Activated CD4-positive, alpha-beta T cell treated with anti-CD3 and anti-CD28 coated beads, Interleukin-2, amount 10 ng/mL, durations not matched to agents 24 days and 14 days (primary cell): ENCODE results near the gene PLCB1. TPM values are rescaled to one million over a fixed set of nuclear protein-coding genes. Genes with fewer than 3 reads are reported as not detected.
"Not testable (repeated sequence)": the region's sequence is repeated elsewhere in the genome, so short reads cannot be mapped to it uniquely, and the experiment has no call there.

Source experiments
- DNase-seq: peaks from one replicate; pipeline ENCODE4 v3.0.0; 2022
- H3K27ac Mint-ChIP-seq: one replicate; pipeline ENCODE4 v1.8.0; 2022; ENCODE audit warnings: mild to moderate bottlenecking, mixed read lengths
- H3K27me3 Mint-ChIP-seq: one replicate; pipeline ENCODE4 v1.8.0; 2022; ENCODE audit warnings: mixed read lengths
- H3K36me3 Mint-ChIP-seq: one replicate; pipeline ENCODE4 v1.8.0; 2022; ENCODE audit warnings: low read depth, mild to moderate bottlenecking, mixed read lengths
- H3K4me1 Mint-ChIP-seq: one replicate; pipeline ENCODE4 v1.8.0; 2021; ENCODE audit warnings: mixed read lengths
- H3K4me3 Mint-ChIP-seq: one replicate; pipeline ENCODE4 v1.8.0; 2022; ENCODE audit warnings: mild to moderate bottlenecking, moderate library complexity, mixed read lengths
- H3K9me3 Mint-ChIP-seq: one replicate; pipeline ENCODE4 v1.8.0; 2021; ENCODE audit warnings: mixed read lengths
- intact Hi-C: fragments of 100-400 bp; cut with micrococcal nuclease; formaldehyde crosslinking; loops from one replicate; pipeline ENCODE4 v1.15.1; 2023
- total RNA-seq: library from RNA; stranded (reverse); gene quantifications from 2 replicates; pipeline ENCODE4 v1.2.3, GENCODE V29; 2022

PLCB1 gene
- total RNA-seq, 1 donor from 2014 or later = 1.2 TPM

- DNase-seq = no peak
- H3K36me3 Mint-ChIP-seq = no peaks in the 10 kb centered on the region
- no peak overlapping the region for H3K4me3 Mint-ChIP-seq
- H3K9me3 Mint-ChIP-seq = no peaks in the 10 kb centered on the region
- no peak overlapping the region for H3K27ac Mint-ChIP-seq
- intact Hi-C loops = no loop called here
- H3K27me3 Mint-ChIP-seq = no peaks in the 10 kb centered on the region
- H3K4me1 Mint-ChIP-seq = no peaks in the 10 kb centered on the region
These were observed 705.3 kb downstream of the PLCB1 start for GRCh38 chr20:8837396-8837795.

GRCh38 chr20:8842525-8842924 is 710.5 kb downstream of the PLCB1 start:
- intact Hi-C loops = no loop called here
- Mint-ChIP-seq H3K4me3 (no peak overlapping the region), H3K4me1 (no peaks in the 10 kb centered on the region)

GRCh38 chr20:8844179-8844578 is 712.1 kb downstream of the PLCB1 start:
- H3K9me3 Mint-ChIP-seq = no peaks in the 10 kb centered on the region
- H3K27ac Mint-ChIP-seq = no peak overlapping the region
- no peak overlapping the region for H3K4me3 Mint-ChIP-seq
- intact Hi-C loops = no loop called here
- no peaks in the 10 kb centered on the region for H3K27me3 Mint-ChIP-seq
- H3K4me1 Mint-ChIP-seq = no peaks in the 10 kb centered on the region
- no peaks in the 10 kb centered on the region for H3K36me3 Mint-ChIP-seq
- no peak for DNase-seq

More at GRCh38 chr20:8842525-8842924, 710.5 kb downstream of the PLCB1 start:
- H3K9me3 Mint-ChIP-seq = no peaks in the 10 kb centered on the region
- H3K36me3 Mint-ChIP-seq = no peaks in the 10 kb centered on the region
- H3K27me3 Mint-ChIP-seq = no peaks in the 10 kb centered on the region
- no peak for DNase-seq
- no peak overlapping the region for H3K27ac Mint-ChIP-seq

GRCh38 chr20:8849990-8850389 is 717.9 kb downstream of the PLCB1 start:
- Mint-ChIP-seq H3K4me3 (no peak overlapping the region), H3K4me1 (no peaks in the 10 kb centered on the region), H3K36me3 (no peaks in the 10 kb centered on the region), H3K9me3 (no peaks in the 10 kb centered on the region), H3K27me3 (no peaks in the 10 kb centered on the region), H3K27ac (no peak overlapping the region)
- intact Hi-C loops = no loop called here
- no peak for DNase-seq

GRCh38 chr20:8851446-8851845 is 719.4 kb downstream of the PLCB1 start:
- H3K27ac Mint-ChIP-seq = no peak overlapping the region
- H3K4me3 Mint-ChIP-seq = no peak overlapping the region
- no peaks in the 10 kb centered on the region for H3K36me3 Mint-ChIP-seq
- H3K4me1 Mint-ChIP-seq = no peaks in the 10 kb centered on the region
- intact Hi-C loops = no loop called here
- no peaks in the 10 kb centered on the region for H3K27me3 Mint-ChIP-seq
- DNase-seq = no peak
- no peaks in the 10 kb centered on the region for H3K9me3 Mint-ChIP-seq

GRCh38 chr20:8851919-8852318 is 719.9 kb downstream of the PLCB1 start:
- DNase-seq, intact Hi-C loops: not testable (repeated sequence)

GRCh38 chr20:8853211-8853610 is 721.1 kb downstream of the PLCB1 start:
- H3K9me3 Mint-ChIP-seq, H3K4me1 Mint-ChIP-seq, DNase-seq, H3K27ac Mint-ChIP-seq, H3K27me3 Mint-ChIP-seq, H3K4me3 Mint-ChIP-seq, H3K36me3 Mint-ChIP-seq, intact Hi-C loops: not testable (repeated sequence)

More at GRCh38 chr20:8851919-8852318, 719.9 kb downstream of the PLCB1 start:
- not testable (repeated sequence) for H3K9me3 Mint-ChIP-seq, H3K4me1 Mint-ChIP-seq, H3K27me3 Mint-ChIP-seq, H3K27ac Mint-ChIP-seq, H3K4me3 Mint-ChIP-seq, H3K36me3 Mint-ChIP-seq

- Mint-ChIP-seq H3K27me3 (no peaks in the 10 kb centered on the region), H3K27ac (no peak overlapping the region), H3K4me1 (no peaks in the 10 kb centered on the region), H3K36me3 (no peaks in the 10 kb centered on the region), H3K4me3 (no peak overlapping the region), H3K9me3 (no peaks in the 10 kb centered on the region)
- intact Hi-C loops = no loop called here
- DNase-seq = peak; percentile 63
These were observed 721.8 kb downstream of the PLCB1 start for GRCh38 chr20:8853805-8854338.

- H3K27me3 Mint-ChIP-seq = no peaks in the 10 kb centered on the region
- intact Hi-C loops = no loop called here
- H3K27ac Mint-ChIP-seq = no peak overlapping the region
- DNase-seq = no peak
- H3K9me3 Mint-ChIP-seq = no peaks in the 10 kb centered on the region
- no peaks in the 10 kb centered on the region for H3K36me3 Mint-ChIP-seq
- H3K4me1 Mint-ChIP-seq = no peaks in the 10 kb centered on the region
- H3K4me3 Mint-ChIP-seq = no peak overlapping the region
These were observed 722.5 kb downstream of the PLCB1 start for GRCh38 chr20:8854571-8854970.

GRCh38 chr20:8855315-8855714 is 723.2 kb downstream of the PLCB1 start:
- Mint-ChIP-seq H3K36me3 (no peaks in the 10 kb centered on the region), H3K4me1 (no peaks in the 10 kb centered on the region), H3K9me3 (no peaks in the 10 kb centered on the region), H3K4me3 (no peak overlapping the region), H3K27me3 (no peaks in the 10 kb centered on the region), H3K27ac (no peak overlapping the region)
- intact Hi-C loops = no loop called here
- DNase-seq = no peak

- H3K27ac Mint-ChIP-seq = no peak overlapping the region
- intact Hi-C loops = no loop called here
- DNase-seq = no peak
- H3K9me3 Mint-ChIP-seq = no peaks in the 10 kb centered on the region
- H3K27me3 Mint-ChIP-seq = no peaks in the 10 kb centered on the region
- no peak overlapping the region for H3K4me3 Mint-ChIP-seq
- H3K4me1 Mint-ChIP-seq = no peaks in the 10 kb centered on the region
- H3K36me3 Mint-ChIP-seq = no peaks in the 10 kb centered on the region
These were observed 724.6 kb downstream of the PLCB1 start for GRCh38 chr20:8856668-8857067.

- intact Hi-C loops = no loop called here
- H3K27ac Mint-ChIP-seq = no peak overlapping the region
These were observed 726.2 kb downstream of the PLCB1 start for GRCh38 chr20:8858181-8858787.

GRCh38 chr20:8860011-8860495 is 728.0 kb downstream of the PLCB1 start:
- H3K9me3 Mint-ChIP-seq = no peaks in the 10 kb centered on the region
- H3K27ac Mint-ChIP-seq = no peak overlapping the region
- H3K4me1 Mint-ChIP-seq = no peaks in the 10 kb centered on the region
- H3K36me3 Mint-ChIP-seq = no peaks in the 10 kb centered on the region
- DNase-seq = no peak
- no peak overlapping the region for H3K4me3 Mint-ChIP-seq
- no peaks in the 10 kb centered on the region for H3K27me3 Mint-ChIP-seq
- intact Hi-C loops = no loop called here

More at GRCh38 chr20:8858181-8858787, 726.2 kb downstream of the PLCB1 start:
- Mint-ChIP-seq H3K27me3 (no peaks in the 10 kb centered on the region), H3K9me3 (no peaks in the 10 kb centered on the region), H3K4me3 (no peak overlapping the region), H3K36me3 (no peaks in the 10 kb centered on the region), H3K4me1 (no peaks in the 10 kb centered on the region)
- no peak for DNase-seq

- no peaks in the 10 kb centered on the region for H3K27me3 Mint-ChIP-seq
- H3K4me3 Mint-ChIP-seq = no peak overlapping the region
- no peaks in the 10 kb centered on the region for H3K9me3 Mint-ChIP-seq
- H3K36me3 Mint-ChIP-seq = no peaks in the 10 kb centered on the region
- H3K27ac Mint-ChIP-seq = no peak overlapping the region
- DNase-seq = no peak
- intact Hi-C loops = no loop called here
- H3K4me1 Mint-ChIP-seq = no peaks in the 10 kb centered on the region
These were observed 730.0 kb downstream of the PLCB1 start for GRCh38 chr20:8862092-8862491.

- Mint-ChIP-seq H3K27ac (no peak overlapping the region), H3K4me3 (no peak overlapping the region), H3K36me3 (no peaks in the 10 kb centered on the region), H3K4me1 (no peaks in the 10 kb centered on the region), H3K27me3 (no peaks in the 10 kb centered on the region), H3K9me3 (no peaks in the 10 kb centered on the region)
- intact Hi-C loops = no loop called here
- DNase-seq = no peak
These were observed 733.6 kb downstream of the PLCB1 start for GRCh38 chr20:8865636-8866035.
